GM12872 (cell line): ENCODE measurements around the gene NOXA1.

Experiments used
- CTCF ChIP-seq: IDR thresholded peaks from 3 replicates; pipeline ENCODE4 v1.5.1; 2011; ENCODE audit warnings: low read depth, mild to moderate bottlenecking, low read length, moderate library complexity; ENCODE audit not compliant: insufficient read depth

NOXA1 gene

GRCh38 chr9:137477778-137478612, 54.8 kb downstream of the NOXA1 start:
- no peak for TF ChIP-seq CTCF

- TF ChIP-seq CTCF = no peak
Measured at GRCh38 chr9:137478613-137478961, 55.4 kb downstream of the NOXA1 start.

- TF ChIP-seq CTCF = no peak
Measured at GRCh38 chr9:137478962-137479861, 56.0 kb downstream of the NOXA1 start.

GRCh38 chr9:137479892-137480685, 56.9 kb downstream of the NOXA1 start:
- TF ChIP-seq CTCF = no peak

- TF ChIP-seq CTCF = no peak
Measured at GRCh38 chr9:137480686-137481683, 57.8 kb downstream of the NOXA1 start.

- TF ChIP-seq CTCF = no peak
Measured at GRCh38 chr9:137482094-137482781, 59.0 kb downstream of the NOXA1 start.
